CD8-positive, alpha-beta memory T cell (primary cell): ENCODE results near the gene FIGNL1. TPM values are rescaled to one million over a fixed set of nuclear protein-coding genes. Genes with fewer than 3 reads are reported as not detected.

Experiments used
- CTCF ChIA-PET: fragments of 350-600 bp; sonication (Branson Sonifier 250); formaldehyde crosslinking; loops from one replicate; lab custom pipeline; 2021; ENCODE audit warnings: antibody characterized with exemption; lab: Charles Lee
- POLR2A ChIA-PET: fragments of 350-600 bp; sonication (Branson Sonifier 250); formaldehyde crosslinking; loops from one replicate; lab custom pipeline; 2021; ENCODE audit warnings: antibody characterized with exemption; lab: Charles Lee
- DNase-seq, 5 donors: peaks; one replicate each; pipeline versions ENCODE4 v3.0.0 to v3.0.0-alpha.2; 2020 to 2022; ENCODE audit warnings: mixed read lengths in 1 of 5
- H3K27ac ChIP-seq: one replicate; pipeline ENCODE4 v1.7.0; 2013; ENCODE audit warnings: low read depth, mild to moderate bottlenecking, low read length, moderate library complexity
- H3K27me3 ChIP-seq: 2 replicates; pipeline ENCODE4 v1.7.0; 2013; ENCODE audit warnings: low read length, mild to moderate bottlenecking; ENCODE audit not compliant: insufficient read depth, poor library complexity, severe bottlenecking
- H3K36me3 ChIP-seq: 2 replicates; pipeline ENCODE4 v1.7.0; 2013; ENCODE audit warnings: mild to moderate bottlenecking, low read length, moderate library complexity; ENCODE audit not compliant: insufficient read depth
- H3K4me1 ChIP-seq: 2 replicates; pipeline ENCODE4 v1.7.0; 2013; ENCODE audit warnings: mild to moderate bottlenecking, low read length, moderate library complexity; ENCODE audit not compliant: insufficient read depth
- H3K4me3 ChIP-seq: 2 replicates; pipeline ENCODE4 v1.7.0; 2013; ENCODE audit warnings: mild to moderate bottlenecking, low read length
- H3K9me3 ChIP-seq: 2 replicates; pipeline ENCODE4 v1.7.0; 2013; ENCODE audit warnings: mild to moderate bottlenecking, low read length
- H3K27ac Mint-ChIP-seq, 8 donors: one replicate each; pipeline ENCODE4 v1.8.0; 2020 to 2021; ENCODE audit warnings: mixed read lengths in 8 of 8, mild to moderate bottlenecking in 6 of 8, inconsistent platforms in 3 of 8, moderate library complexity in 3 of 8
- H3K27me3 Mint-ChIP-seq, 2 donors: one replicate each; pipeline ENCODE4 v1.8.0; 2020 to 2021; ENCODE audit warnings: mixed read lengths in 2 of 2, mild to moderate bottlenecking in 1 of 2, moderate library complexity in 1 of 2
- H3K36me3 Mint-ChIP-seq, 3 donors: one replicate each; pipeline ENCODE4 v1.8.0; 2020 to 2021; ENCODE audit warnings: mixed read lengths in 3 of 3, inconsistent platforms in 1 of 3, mild to moderate bottlenecking in 1 of 3
- H3K4me1 Mint-ChIP-seq, 3 donors: one replicate each; pipeline ENCODE4 v1.8.0; 2020 to 2021; ENCODE audit warnings: mixed read lengths in 3 of 3, inconsistent platforms in 1 of 3, mild to moderate bottlenecking in 1 of 3
- H3K4me3 Mint-ChIP-seq, 7 donors: one replicate each; pipeline ENCODE4 v1.8.0; 2020 to 2021; ENCODE audit warnings: mixed read lengths in 7 of 7, mild to moderate bottlenecking in 6 of 7, moderate library complexity in 4 of 7, inconsistent platforms in 2 of 7
- H3K9me3 Mint-ChIP-seq, 5 donors: one replicate each; pipeline ENCODE4 v1.8.0; 2020 to 2022; ENCODE audit warnings: mixed read lengths in 5 of 5, mild to moderate bottlenecking in 3 of 5, moderate library complexity in 2 of 5, inconsistent platforms in 1 of 5
- polyA plus RNA-seq: library from polyadenylated mRNA; unstranded; fragments of 300-500 nt; fragmentation: Illumina TruSeq; gene quantifications from one replicate; pipeline ENCODE4 v1.2.3, GENCODE V29; 2021
- total RNA-seq, 2 experiments: library from RNA; stranded (reverse); gene quantifications; one replicate each; pipeline ENCODE4 v1.2.3, GENCODE V29; 2021

Gene FIGNL1
- total and polyA plus RNA-seq, 3 experiments from 2014 or later: 6.8 to 45.1 (median 45.1) TPM

DNA sequence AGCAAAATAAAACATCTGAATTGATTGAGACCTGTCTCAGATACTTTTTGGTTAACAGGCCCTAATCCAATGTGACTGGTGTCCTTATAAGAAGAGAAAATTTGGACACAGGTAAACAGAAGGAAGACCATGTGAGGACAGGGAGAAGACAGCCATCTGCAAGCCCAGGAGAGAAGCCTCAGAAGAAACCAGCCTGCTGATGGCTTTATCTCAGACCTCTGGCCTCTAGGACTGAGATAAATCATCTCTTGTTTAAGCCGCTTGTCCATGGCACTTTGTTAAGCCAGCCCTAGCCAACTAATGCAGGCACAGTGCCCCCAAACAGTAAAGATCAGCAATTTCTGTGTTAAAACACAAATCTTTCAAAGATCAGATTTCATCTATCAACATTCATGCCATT is 41.8 kb upstream of the FIGNL1 start:
- H3K36me3 ChIP-seq: no peaks in the 10 kb centered on the region
- H3K27ac Mint-ChIP-seq: no peak overlapping the region
- no peak for DNase-seq
- peaks cover 18 to 23% of the 10 kb centered on the region in 2 donors for H3K27me3 Mint-ChIP-seq
- no peaks in the 10 kb centered on the region for H3K36me3 Mint-ChIP-seq
- H3K27ac ChIP-seq: no peak overlapping the region
- POLR2A ChIA-PET: no interaction called here
- H3K9me3 ChIP-seq: no peaks in the 10 kb centered on the region
- no peaks in the 10 kb centered on the region for H3K9me3 Mint-ChIP-seq
- no peaks in the 10 kb centered on the region for H3K4me1 Mint-ChIP-seq
- H3K4me3 ChIP-seq: no peak overlapping the region
- H3K4me1 ChIP-seq: no peaks in the 10 kb centered on the region
- no peaks in the 10 kb centered on the region for H3K27me3 ChIP-seq
- H3K4me3 Mint-ChIP-seq: no peak overlapping the region
- CTCF ChIA-PET: interaction anchor here (1.2 kb wide), 1 partner anchor 24 kb away, joined by 3 read pairs; no protein-coding TSS in a partner anchor

DNA sequence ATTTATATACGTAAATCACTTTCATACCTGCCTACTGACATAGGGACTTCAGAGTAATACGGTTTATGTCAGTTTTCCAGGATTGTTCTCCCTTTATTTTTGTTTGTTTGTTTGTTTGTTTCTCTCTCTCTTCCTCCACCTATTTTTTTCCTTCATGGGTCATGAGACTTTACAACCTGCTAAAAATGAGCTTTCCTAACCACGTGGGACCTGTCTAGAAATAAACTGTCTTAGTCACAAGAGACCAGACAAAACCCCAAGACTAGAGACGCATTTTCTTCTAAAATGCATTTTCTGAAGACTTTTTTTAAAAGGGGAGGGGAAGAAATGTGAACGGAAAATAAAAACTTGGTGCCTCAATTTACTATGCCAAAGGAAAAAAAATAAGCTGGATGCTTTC is 41.1 kb upstream of the FIGNL1 start:
- H3K4me1 ChIP-seq: no peaks in the 10 kb centered on the region
- no peak overlapping the region for H3K27ac Mint-ChIP-seq
- H3K4me3 Mint-ChIP-seq: no peak overlapping the region
- no peaks in the 10 kb centered on the region for H3K36me3 Mint-ChIP-seq
- no peak overlapping the region for H3K4me3 ChIP-seq
- H3K9me3 ChIP-seq: no peaks in the 10 kb centered on the region
- CTCF ChIA-PET: interaction anchor here (1.2 kb wide), 1 partner anchor 23 kb away, joined by 3 read pairs; no protein-coding TSS in a partner anchor
- no peaks in the 10 kb centered on the region for H3K4me1 Mint-ChIP-seq
- no peak overlapping the region for H3K27ac ChIP-seq
- no peaks in the 10 kb centered on the region for H3K27me3 ChIP-seq
- peaks cover 23 to 24% of the 10 kb centered on the region in 2 donors for H3K27me3 Mint-ChIP-seq
- POLR2A ChIA-PET: no interaction called here
- DNase-seq: no peak
- no peaks in the 10 kb centered on the region for H3K9me3 Mint-ChIP-seq
- no peaks in the 10 kb centered on the region for H3K36me3 ChIP-seq

DNA sequence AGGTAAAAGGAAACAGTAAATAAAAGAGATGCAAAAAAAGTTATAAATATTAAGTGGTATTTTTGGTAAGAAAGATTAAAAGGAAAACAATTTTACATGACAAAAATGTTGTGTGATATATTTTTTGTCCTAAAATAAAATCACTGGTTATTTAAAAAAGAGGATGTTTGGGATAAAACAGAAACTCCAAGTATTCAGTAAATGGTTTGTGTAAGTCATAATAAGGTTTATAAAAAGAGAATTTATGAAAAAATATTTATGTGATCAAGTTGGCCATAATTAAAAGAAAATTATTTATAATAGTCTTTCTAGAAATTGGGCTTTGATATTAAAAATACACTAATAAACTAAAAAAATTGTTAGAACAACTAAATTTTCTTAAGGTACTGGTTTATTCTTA is 38.2 kb upstream of the FIGNL1 start:
- CTCF ChIA-PET: interaction anchor here (0.7 kb wide), 1 partner anchor 10 kb away, joined by 3 read pairs; no protein-coding TSS in a partner anchor

DNA sequence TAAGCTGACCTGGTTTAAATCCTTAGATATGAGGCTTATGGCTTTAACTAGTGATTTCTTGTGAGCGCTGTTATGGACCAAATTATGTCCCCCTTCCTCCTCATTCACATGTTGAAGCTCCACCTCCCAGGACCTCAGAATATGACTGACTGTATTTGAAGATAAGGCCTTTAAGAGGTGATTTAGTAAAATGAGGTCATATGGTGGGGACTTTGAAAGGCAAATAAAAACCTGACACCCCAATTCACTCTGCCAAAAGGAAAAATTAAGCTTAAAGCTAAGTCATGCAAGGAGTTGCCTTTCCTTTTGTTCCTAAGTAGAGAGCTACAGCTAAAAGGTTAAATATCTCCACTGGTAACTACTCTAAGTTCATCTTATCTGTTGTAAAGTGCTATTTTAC is 36.4 kb upstream of the FIGNL1 start:
- no peak overlapping the region for H3K27ac ChIP-seq
- ChIA-PET POLR2A (no interaction called here), CTCF (interaction anchor here (1.9 kb wide), 1 partner anchor 19 kb away, joined by 5 read pairs; no protein-coding TSS in a partner anchor)
- H3K4me3 Mint-ChIP-seq: no peak overlapping the region
- H3K9me3 ChIP-seq: no peaks in the 10 kb centered on the region
- H3K4me3 ChIP-seq: no peak overlapping the region
- peaks cover 8 to 20% of the 10 kb centered on the region in 2 donors for H3K27me3 Mint-ChIP-seq
- no peaks in the 10 kb centered on the region for H3K36me3 ChIP-seq
- H3K9me3 Mint-ChIP-seq: no peaks in the 10 kb centered on the region
- no peak for DNase-seq
- no peaks in the 10 kb centered on the region for H3K27me3 ChIP-seq
- no peaks in the 10 kb centered on the region for H3K36me3 Mint-ChIP-seq
- H3K4me1 Mint-ChIP-seq: no peaks in the 10 kb centered on the region
- no peaks in the 10 kb centered on the region for H3K4me1 ChIP-seq
- no peak overlapping the region for H3K27ac Mint-ChIP-seq

More for the DNA sequence above, 38.2 kb upstream of the FIGNL1 start:
- no peaks in the 10 kb centered on the region for H3K27me3 ChIP-seq
- Mint-ChIP-seq H3K27me3 (peaks cover 18 to 29% of the 10 kb centered on the region in 2 donors), H3K4me3 (no peak overlapping the region), H3K36me3 (no peaks in the 10 kb centered on the region), H3K27ac (no peak overlapping the region), H3K4me1 (no peaks in the 10 kb centered on the region), H3K9me3 (no peaks in the 10 kb centered on the region)
- H3K27ac ChIP-seq: no peak overlapping the region
- no peaks in the 10 kb centered on the region for H3K36me3 ChIP-seq
- H3K9me3 ChIP-seq: no peaks in the 10 kb centered on the region
- no peak overlapping the region for H3K4me3 ChIP-seq
- no peak for DNase-seq
- no peaks in the 10 kb centered on the region for H3K4me1 ChIP-seq
- POLR2A ChIA-PET: no interaction called here

DNA sequence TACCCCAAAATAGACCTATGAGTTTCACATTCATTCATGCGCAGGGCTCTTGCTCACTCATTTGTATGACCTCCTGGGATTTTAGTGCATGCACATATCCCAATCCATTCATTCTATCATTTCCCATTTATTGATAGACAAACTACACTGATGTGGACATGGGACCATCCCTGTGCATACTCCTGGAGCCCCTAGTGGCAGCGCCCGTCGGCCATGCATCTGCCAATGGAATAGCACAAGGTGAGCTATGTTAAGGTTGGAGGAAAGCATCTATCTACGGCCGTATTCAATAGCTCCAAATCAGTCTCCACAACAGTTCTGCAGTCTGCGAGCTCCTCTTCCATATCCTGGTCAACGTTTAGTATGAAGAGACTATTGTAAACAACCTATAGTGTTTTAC is 31.7 kb upstream of the FIGNL1 start:
- H3K27me3 Mint-ChIP-seq: peaks cover 0 to 19% of the 10 kb centered on the region in 2 donors

DNA sequence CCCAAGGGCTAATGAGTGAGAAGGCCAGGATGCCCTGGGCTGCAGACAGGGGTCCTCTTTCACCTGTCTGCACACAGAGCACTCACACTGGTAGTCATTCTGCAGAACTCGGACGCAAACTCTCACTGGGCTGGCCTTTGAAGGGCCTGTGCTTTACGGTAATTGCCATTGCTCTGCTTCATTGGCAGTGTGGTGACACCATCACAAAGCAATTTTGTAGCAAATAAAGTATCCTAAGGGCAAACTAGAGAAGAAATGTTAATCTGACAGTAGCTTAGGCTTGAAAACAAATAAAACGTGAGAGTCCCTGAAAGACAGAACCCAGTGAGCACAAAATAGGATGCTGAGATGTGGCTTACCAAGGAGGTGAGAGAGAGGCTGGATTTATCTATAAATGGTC is 30.6 kb upstream of the FIGNL1 start:
- Histone ChIP-seq H3K36me3 (no peaks in the 10 kb centered on the region), H3K27me3 (no peaks in the 10 kb centered on the region), H3K27ac (no peak overlapping the region), H3K4me3 (no peak overlapping the region), H3K9me3 (no peaks in the 10 kb centered on the region), H3K4me1 (no peaks in the 10 kb centered on the region)
- H3K36me3 Mint-ChIP-seq: no peaks in the 10 kb centered on the region
- H3K4me1 Mint-ChIP-seq: no peaks in the 10 kb centered on the region
- POLR2A ChIA-PET: no interaction called here
- CTCF ChIA-PET: interaction anchor here (1.5 kb wide), 1 partner anchor 12 kb away, joined by 5 read pairs; no protein-coding TSS in a partner anchor
- no peak for DNase-seq
- no peaks in the 10 kb centered on the region for H3K9me3 Mint-ChIP-seq
- peaks cover 0 to 15% of the 10 kb centered on the region in 2 donors for H3K27me3 Mint-ChIP-seq
- H3K27ac Mint-ChIP-seq: no peak overlapping the region
- no peak overlapping the region for H3K4me3 Mint-ChIP-seq

More for the DNA sequence above, 31.7 kb upstream of the FIGNL1 start:
- Mint-ChIP-seq H3K9me3 (no peaks in the 10 kb centered on the region), H3K4me3 (no peak overlapping the region), H3K27ac (peak overlapping the region in 1 of 8 donors; percentile 33), H3K4me1 (no peaks in the 10 kb centered on the region), H3K36me3 (no peaks in the 10 kb centered on the region)
- CTCF ChIA-PET: no interaction called here
- Histone ChIP-seq H3K9me3 (no peaks in the 10 kb centered on the region), H3K27me3 (no peaks in the 10 kb centered on the region), H3K36me3 (no peaks in the 10 kb centered on the region), H3K4me3 (no peak overlapping the region), H3K4me1 (no peaks in the 10 kb centered on the region), H3K27ac (no peak overlapping the region)
- POLR2A ChIA-PET: no interaction called here
- DNase-seq: no peak

DNA sequence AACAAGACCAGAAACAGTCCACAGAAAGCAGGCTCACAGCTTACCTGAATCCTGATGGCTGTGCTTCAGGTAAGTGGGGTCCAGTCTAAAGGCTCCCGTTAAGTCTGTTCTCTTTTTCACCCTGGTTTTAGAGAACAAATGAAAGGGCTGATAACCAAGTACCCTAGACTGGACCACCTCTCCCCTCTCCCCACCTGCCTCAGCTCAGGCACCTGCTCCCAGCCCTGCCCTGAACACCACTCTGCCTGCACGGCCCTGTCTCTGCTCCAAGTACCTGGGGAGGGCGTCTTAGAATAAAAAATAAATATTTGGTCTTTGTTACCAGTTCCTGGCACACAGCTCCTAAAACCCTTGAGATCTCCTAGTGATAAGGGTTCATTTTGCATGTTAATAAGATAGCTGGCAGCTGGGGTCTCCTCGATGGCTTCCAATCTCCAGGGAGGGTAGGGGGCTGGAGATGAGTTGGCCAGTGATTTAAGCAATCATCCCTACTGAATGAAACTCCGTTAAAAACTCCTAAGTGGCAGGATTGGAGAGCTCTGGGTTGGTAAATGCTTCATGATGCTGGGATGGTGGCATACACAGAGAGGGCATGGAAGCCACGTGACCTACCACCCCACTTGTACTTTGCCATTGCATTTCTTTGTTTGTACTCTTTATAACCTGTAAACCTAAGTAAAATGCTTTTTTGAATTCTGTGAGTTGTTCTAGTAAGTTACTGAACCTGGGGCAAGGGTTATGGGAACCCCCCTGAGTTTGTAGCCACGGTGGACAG is 29.8 kb upstream of the FIGNL1 start:
- no peak overlapping the region for H3K4me3 Mint-ChIP-seq
- H3K27me3 Mint-ChIP-seq: peaks cover under 1 to 16% of the 10 kb centered on the region in 2 donors
- Histone ChIP-seq H3K9me3 (no peaks in the 10 kb centered on the region), H3K4me3 (no peak overlapping the region), H3K27me3 (no peaks in the 10 kb centered on the region), H3K4me1 (no peaks in the 10 kb centered on the region), H3K36me3 (no peaks in the 10 kb centered on the region), H3K27ac (no peak overlapping the region)
- CTCF ChIA-PET: interaction anchor here (1.0 to 1.5 kb wide), 2 partner anchors 11 to 196 kb away, joined by 3 to 5 read pairs; no protein-coding TSS in a partner anchor
- H3K36me3 Mint-ChIP-seq: no peaks in the 10 kb centered on the region
- H3K9me3 Mint-ChIP-seq: no peaks in the 10 kb centered on the region
- H3K27ac Mint-ChIP-seq: no peak overlapping the region
- DNase-seq: no peak
- POLR2A ChIA-PET: no interaction called here
- no peaks in the 10 kb centered on the region for H3K4me1 Mint-ChIP-seq

DNA sequence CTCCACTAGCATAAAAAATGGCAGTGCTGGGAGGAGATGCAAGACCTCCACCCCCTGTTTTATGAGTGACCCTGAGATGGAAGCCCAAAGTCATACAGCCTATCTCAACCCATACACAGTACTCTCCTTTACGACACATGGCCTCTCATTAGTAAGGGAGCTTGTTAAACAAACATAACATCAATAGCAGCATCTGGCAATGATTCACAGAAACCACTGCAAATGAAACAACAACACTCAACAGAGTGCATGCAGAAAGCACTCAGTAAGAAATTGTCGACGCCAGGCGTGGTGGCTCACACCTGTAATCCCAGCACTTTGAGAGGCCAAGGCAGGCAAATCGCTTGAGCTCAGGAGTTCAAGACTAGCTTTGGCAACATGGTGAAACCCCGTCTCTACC is 27.5 kb upstream of the FIGNL1 start:
- Mint-ChIP-seq H3K27me3 (peaks cover 1 to 12% of the 10 kb centered on the region in 2 donors), H3K9me3 (no peaks in the 10 kb centered on the region), H3K4me1 (no peaks in the 10 kb centered on the region), H3K36me3 (no peaks in the 10 kb centered on the region), H3K4me3 (no peak overlapping the region), H3K27ac (no peak overlapping the region)
- Histone ChIP-seq H3K27me3 (peaks cover 4% of the 10 kb centered on the region), H3K4me3 (no peak overlapping the region), H3K4me1 (no peaks in the 10 kb centered on the region), H3K36me3 (no peaks in the 10 kb centered on the region), H3K9me3 (no peaks in the 10 kb centered on the region), H3K27ac (no peak overlapping the region)
- POLR2A ChIA-PET: no interaction called here
- no peak for DNase-seq
- CTCF ChIA-PET: no interaction called here
